ENCODE measurements around the gene NAALADL2. TPM values are rescaled to one million over a fixed set of nuclear protein-coding genes. Genes with fewer than 3 reads are reported as not detected.

NAALADL2 gene
- polyA plus RNA-seq, 1 donor from 2014 or later = 1.6 TPM

- H3K27me3 ChIP-seq (ENCODE audit: insufficient read depth, low read depth, low read length) = no peaks in the 10 kb centered on the region
- no peak overlapping the region for H2AFZ ChIP-seq (ENCODE audit: low read depth, low read length)
- H3K4me3 ChIP-seq (ENCODE audit: low read length) = no peak overlapping the region
- H3K27ac ChIP-seq (ENCODE audit: low read length) = no peak overlapping the region
- H3K79me2 ChIP-seq (replicated peaks; ENCODE audit: insufficient read depth, low read length) = no peaks in the 10 kb centered on the region
- H3K9ac ChIP-seq (ENCODE audit: low read length) = no peak overlapping the region
- H3F3A ChIP-seq (ENCODE audit: insufficient read depth, low read length, poor library complexity, severe bottlenecking) = no peaks in the 10 kb centered on the region
- no peaks in the 10 kb centered on the region for H3K9me3 ChIP-seq (ENCODE audit: low read length)
- no peaks in the 10 kb centered on the region for H3K9me2 ChIP-seq (ENCODE audit: insufficient read depth, low read length)
- TF ChIP-seq CTCF (IDR thresholded peaks at IDR 0.05; ENCODE audit: poor library complexity, severe bottlenecking) (no peak), SMC3 (conservative IDR thresholded peaks at IDR 0.05; ENCODE audit: poor library complexity) (no peak), EZH2 (IDR thresholded peaks at IDR 0.05; ENCODE audit: borderline replicate concordance, insufficient read depth, low read length, poor library complexity, severe bottlenecking) (no peak), MXI1 (conservative IDR thresholded peaks at IDR 0.05; ENCODE audit: poor library complexity, severe bottlenecking) (no peak), TAF1 (IDR thresholded peaks at IDR 0.05; ENCODE audit: low read depth) (no peak), EP300 (conservative IDR thresholded peaks at IDR 0.05; ENCODE audit: poor library complexity, severe bottlenecking) (no peak), POLR2AphosphoS5 (IDR thresholded peaks at IDR 0.05) (no peak), REST (IDR thresholded peaks at IDR 0.05; ENCODE audit: borderline replicate concordance) (no peak), RAD21 (conservative IDR thresholded peaks at IDR 0.05) (no peak)
- no peak overlapping the region for H3K4me2 ChIP-seq (ENCODE audit: low read length)
- H4K20me1 ChIP-seq (ENCODE audit: insufficient read depth) = no peaks in the 10 kb centered on the region
- H3K36me3 ChIP-seq (ENCODE audit: insufficient read depth, low read length) = no peaks in the 10 kb centered on the region
Measured at GRCh38 chr3:175068587-175068986, 209.5 kb downstream of the NAALADL2 start.

- Histone ChIP-seq H3K27ac (ENCODE audit: low read length) (no peak overlapping the region), H2AFZ (ENCODE audit: low read depth, low read length) (no peak overlapping the region), H4K20me1 (ENCODE audit: insufficient read depth) (no peaks in the 10 kb centered on the region), H3K79me2 (replicated peaks; ENCODE audit: insufficient read depth, low read length) (no peaks in the 10 kb centered on the region), H3F3A (ENCODE audit: insufficient read depth, low read length, poor library complexity, severe bottlenecking) (no peaks in the 10 kb centered on the region), H3K4me2 (ENCODE audit: low read length) (no peak overlapping the region), H3K4me3 (ENCODE audit: low read length) (no peak overlapping the region), H3K36me3 (ENCODE audit: insufficient read depth, low read length) (no peaks in the 10 kb centered on the region), H3K9ac (ENCODE audit: low read length) (no peak overlapping the region), H3K9me3 (ENCODE audit: low read length) (no peaks in the 10 kb centered on the region), H3K9me2 (ENCODE audit: insufficient read depth, low read length) (no peaks in the 10 kb centered on the region), H3K27me3 (ENCODE audit: insufficient read depth, low read depth, low read length) (no peaks in the 10 kb centered on the region)
- TF ChIP-seq POLR2AphosphoS5 (IDR thresholded peaks at IDR 0.05) = no peak
- TF ChIP-seq EZH2 (IDR thresholded peaks at IDR 0.05; ENCODE audit: borderline replicate concordance, insufficient read depth, low read length, poor library complexity, severe bottlenecking) = no peak
- TF ChIP-seq TAF1 (IDR thresholded peaks at IDR 0.05; ENCODE audit: low read depth) = no peak
- no peak for TF ChIP-seq CTCF (IDR thresholded peaks at IDR 0.05; ENCODE audit: poor library complexity, severe bottlenecking)
- no peak for TF ChIP-seq REST (IDR thresholded peaks at IDR 0.05; ENCODE audit: borderline replicate concordance)
- TF ChIP-seq MXI1 (conservative IDR thresholded peaks at IDR 0.05; ENCODE audit: poor library complexity, severe bottlenecking) = no peak
- no peak for TF ChIP-seq RAD21 (conservative IDR thresholded peaks at IDR 0.05)
- no peak for TF ChIP-seq EP300 (conservative IDR thresholded peaks at IDR 0.05; ENCODE audit: poor library complexity, severe bottlenecking)
- TF ChIP-seq SMC3 (conservative IDR thresholded peaks at IDR 0.05; ENCODE audit: poor library complexity) = no peak
Measured at GRCh38 chr3:175070946-175071345, 211.8 kb downstream of the NAALADL2 start.
